NCI-H2196 treated with DMSO at 0.1 percent for 48 hours (cell line): ENCODE data around the gene GRHL1.
"Not testable (repeated sequence)": the region's sequence is repeated elsewhere in the genome, so short reads cannot be mapped to it uniquely, and the experiment has no call there.

Experiments
- DNase-seq: peaks from one replicate; lab custom pipeline; 2025; ENCODE audit not compliant: unreplicated experiment; lab: John Stamatoyannopoulos, UW

Gene GRHL1

GRCh38 chr2:9951522-9952285 lies at the start of gene GRHL1:
TSS of gene GRHL1 (plus strand) at chr2:9951693. CDS start at chr2:9951834, 141 bp downstream.
- DNase-seq = peak; percentile 77

- no peak for DNase-seq
Measured at GRCh38 chr2:9905413-9905812, 46.1 kb upstream of the GRHL1 start.

DNA sequence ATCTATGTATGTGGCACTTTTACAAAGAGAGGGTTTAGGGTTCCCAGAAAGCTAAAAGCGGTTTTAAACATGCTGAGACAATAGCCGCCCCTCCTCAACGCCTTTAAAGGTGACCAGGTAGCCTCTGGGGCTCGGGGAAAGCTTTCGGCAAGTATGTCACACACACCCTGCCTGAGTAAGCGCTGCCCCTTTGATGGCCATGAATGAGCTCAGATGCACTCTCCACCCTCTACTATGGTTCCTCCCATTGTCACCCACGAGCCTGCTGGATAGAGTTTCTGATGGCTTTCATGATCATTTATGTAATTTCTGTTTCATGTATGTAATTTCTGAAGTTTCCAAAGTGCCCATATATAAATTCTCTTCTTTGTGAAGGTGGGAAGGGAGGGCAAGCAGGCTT lies 44.1 kb upstream of the GRHL1 start:
- DNase-seq = no peak

- DNase-seq = no peak
Measured at GRCh38 chr2:9908639-9909038, 42.9 kb upstream of the GRHL1 start.

DNA sequence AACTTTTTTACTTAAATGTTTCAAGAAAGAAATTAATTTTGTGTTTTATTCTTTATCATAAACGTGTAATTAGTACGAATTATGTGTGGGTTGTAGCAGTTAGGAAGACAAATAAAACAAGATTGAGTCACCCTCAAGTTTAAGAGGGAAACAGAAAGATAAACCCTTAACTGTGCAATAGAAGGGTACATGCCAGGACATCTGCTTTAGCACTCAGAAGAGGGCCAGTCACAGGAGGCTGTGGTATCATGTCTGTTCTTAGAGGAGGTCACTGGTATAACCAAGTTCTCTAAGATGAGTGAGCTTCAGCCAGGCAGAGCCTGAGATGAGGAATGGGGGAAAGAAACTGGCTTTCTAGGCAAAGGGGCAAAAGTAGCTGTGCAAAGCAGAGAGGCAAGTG lies 42.4 kb upstream of the GRHL1 start:
- DNase-seq = no peak

GRCh38 chr2:9910699-9911098 lies 40.8 kb upstream of the GRHL1 start:
- no peak for DNase-seq

DNA sequence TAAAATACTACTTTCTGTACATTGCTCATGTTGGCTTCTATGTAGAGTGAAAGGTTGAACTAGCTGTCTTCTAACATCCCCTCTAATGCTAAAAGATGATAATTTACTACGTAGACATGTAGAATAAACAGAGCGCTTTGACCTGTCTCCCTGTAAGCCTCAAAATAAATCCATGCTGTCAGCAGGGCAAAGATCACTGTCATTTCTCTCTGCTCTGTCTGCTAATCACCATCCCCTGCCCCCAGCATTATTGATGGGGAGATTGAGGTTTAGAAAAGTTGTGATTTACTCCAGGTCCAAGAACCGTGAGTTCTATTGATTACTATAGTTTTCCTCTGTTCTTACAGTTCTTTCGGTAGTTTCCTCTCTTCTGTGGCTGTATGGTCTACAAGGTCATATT lies 39.0 kb upstream of the GRHL1 start:
- no peak for DNase-seq

DNA sequence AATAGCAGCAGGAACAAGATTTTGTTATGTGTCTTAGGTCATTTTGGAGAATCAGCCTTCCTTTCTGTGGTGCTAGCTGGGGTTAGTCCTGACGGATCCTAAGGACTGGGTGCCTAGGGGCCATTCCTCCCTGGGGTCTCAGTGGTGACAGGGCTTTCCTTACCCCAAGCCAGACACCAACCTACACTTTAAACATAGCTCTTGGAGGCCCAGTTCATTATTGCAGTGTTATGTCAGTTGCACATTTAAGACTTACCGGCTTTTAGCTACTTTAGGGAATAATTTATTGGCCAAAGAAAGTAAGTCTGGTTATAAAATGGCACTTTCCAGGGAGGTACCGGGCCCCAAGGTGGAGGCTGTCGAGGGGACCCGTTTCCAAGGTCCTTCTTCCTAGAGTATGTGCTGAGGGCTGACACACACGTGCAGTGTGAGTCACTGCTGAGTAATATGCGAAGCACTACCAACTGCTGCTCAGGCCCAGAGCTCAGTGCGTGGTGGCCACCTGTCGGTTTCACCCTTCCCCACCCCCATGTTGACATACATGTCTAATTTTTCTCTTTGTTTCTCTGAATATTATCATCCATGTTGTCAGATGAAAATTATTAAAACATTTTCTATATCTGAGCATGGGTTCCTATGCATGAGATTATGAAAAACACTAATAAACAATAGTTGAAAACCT lies 37.0 kb upstream of the GRHL1 start:
- no peak for DNase-seq

- DNase-seq = no peak
Measured at GRCh38 chr2:9918275-9918674, 33.2 kb upstream of the GRHL1 start.

- no peak for DNase-seq
Measured at GRCh38 chr2:9919512-9919911, 32.0 kb upstream of the GRHL1 start.

- not testable (repeated sequence) for DNase-seq
Measured at GRCh38 chr2:9927020-9927419, 24.5 kb upstream of the GRHL1 start.

DNA sequence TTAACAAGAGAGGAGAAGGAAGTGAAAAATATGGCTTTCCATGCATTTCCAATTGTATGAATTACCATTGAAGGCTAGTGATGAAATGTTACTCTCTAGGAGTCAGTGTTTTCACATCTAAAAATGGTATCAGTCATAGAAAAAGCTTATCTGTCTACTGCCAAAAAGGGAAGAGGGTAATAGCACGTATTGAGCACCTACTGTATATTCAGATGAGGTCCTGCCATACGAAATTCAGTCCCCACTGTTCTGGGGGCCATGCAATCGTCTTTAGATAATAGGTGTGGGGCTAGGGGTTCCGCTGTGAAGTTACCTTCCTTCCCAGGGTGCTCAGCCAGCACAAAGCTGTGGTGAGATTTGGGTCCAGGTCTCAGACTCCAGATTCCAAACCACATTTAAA lies 14.2 kb upstream of the GRHL1 start:
- no peak for DNase-seq

GRCh38 chr2:9937968-9938367 lies 13.5 kb upstream of the GRHL1 start:
- DNase-seq = no peak

DNA sequence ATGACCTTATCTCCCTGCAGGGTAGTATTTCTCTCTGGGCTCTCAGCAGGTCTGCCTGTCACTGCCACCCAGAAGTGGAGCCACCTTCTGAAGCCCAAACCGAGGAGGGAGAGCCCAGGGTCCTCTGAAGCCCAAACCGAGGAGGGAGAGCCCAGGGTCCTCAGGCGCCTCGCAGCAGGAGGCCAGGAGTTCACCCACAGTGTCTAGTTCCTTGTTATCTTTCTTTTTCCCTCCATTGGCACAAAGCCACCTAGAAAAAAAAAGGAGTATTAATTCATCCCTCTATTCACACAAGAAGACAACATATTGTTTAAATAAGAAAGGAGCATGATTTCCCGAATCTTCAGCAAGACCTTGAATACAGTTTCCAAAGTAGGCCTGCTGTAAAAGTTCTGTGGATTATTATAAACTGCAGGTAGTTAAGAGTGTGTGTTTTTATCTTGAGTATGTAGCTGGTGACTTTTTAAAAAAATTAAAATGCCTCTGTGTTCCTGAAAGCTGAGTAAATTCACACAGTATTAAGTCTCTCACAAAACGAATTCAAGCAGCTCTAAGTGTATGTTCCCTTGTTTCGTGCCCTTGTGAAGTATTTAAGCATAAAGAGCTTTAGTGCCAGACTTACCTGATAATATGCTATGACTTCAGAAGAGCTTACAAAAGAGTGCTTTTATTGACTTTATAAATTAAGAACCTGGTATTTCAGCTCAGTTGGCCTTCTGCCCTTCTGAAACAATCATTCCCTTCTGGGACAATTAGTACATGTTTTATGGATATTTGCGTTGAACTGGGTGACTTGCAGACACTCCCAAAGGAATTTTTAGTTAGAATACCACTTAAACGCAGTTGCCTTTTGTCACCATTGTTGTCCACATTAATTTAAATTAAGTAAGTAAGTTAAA lies 11.7 kb upstream of the GRHL1 start:
- no peak for DNase-seq

DNA sequence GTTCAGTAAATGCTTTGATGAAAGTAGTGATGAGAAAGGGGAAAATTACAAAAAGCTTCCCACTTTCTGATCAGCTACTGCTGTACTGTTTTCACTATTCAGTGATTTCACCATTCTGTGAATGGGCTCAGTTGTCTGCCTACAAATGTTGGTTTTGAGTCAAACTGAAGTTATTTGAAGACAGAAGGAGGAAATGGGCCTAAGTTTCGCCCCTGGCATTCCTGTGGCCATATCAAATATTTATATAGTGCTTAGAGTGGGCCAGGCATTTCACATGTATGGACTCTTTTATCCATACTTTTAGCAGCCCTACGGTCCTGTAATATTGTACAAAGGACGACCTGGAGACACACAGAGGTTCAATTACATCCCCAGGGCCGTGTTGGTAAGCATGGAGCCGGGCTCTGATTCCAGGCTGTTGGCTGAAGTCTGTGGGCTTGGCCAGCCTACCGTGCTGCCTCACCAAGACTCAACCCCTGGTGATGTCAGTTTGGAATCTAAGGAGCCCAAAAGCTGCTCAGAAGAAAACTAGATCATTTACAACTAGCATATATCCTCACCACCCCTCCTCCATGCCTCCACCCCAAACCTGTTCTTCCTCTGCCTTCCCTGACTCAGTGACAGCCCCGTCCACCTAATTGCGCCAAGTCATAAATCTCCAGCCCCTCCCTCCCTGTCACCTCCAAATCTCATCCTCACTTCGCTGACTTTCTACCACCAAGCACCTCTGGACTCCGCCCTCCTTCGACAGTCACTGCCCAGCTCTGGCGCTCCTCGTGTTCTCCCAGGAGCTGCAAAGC lies 10.1 kb upstream of the GRHL1 start:
- no peak for DNase-seq

- DNase-seq = no peak
Measured at GRCh38 chr2:9941996-9942390, 9.5 kb upstream of the GRHL1 start.

DNA sequence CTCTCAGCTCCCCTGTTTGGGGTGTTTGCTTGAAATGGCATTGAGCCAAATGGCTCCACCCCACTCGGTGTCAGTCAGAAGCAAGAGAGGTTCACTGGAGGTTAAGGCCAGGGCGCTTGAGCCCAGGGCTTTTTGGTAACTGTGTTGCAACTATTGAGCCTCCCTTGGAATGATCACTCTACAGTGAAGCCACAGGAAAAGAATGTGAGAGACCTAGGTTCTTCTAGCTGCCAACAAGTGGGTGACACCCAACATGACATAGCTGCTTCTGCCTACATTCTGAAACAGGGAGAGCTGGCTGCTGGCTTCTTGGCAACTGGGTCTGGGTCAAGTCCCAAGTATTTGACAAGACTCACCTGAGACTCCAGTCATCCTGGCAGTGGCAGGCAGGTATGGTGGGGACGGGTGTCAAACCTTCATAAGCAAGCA lies 7.1 kb upstream of the GRHL1 start:
- DNase-seq = no peak

DNA sequence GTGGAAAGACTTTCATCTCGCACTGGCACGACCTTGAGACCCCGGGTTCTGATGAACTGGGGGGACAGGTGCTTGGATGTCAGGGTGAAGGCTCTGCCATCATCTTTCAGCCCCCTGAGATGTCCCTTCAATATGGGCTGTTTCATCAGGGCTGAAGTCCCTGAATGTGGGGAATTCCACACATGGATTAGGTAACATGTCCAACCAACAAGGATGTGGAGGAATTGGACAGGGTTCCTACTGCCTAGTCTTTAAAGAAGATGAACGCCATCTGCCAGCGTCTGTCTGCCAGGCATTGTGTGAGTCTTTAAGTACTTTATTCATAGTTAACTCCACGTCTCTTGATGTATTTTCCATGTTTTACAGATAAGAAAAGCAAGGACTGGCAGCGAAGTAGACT lies 5.9 kb upstream of the GRHL1 start:
- no peak for DNase-seq

GRCh38 chr2:9946076-9946475 lies 5.4 kb upstream of the GRHL1 start:
- DNase-seq = no peak

DNA sequence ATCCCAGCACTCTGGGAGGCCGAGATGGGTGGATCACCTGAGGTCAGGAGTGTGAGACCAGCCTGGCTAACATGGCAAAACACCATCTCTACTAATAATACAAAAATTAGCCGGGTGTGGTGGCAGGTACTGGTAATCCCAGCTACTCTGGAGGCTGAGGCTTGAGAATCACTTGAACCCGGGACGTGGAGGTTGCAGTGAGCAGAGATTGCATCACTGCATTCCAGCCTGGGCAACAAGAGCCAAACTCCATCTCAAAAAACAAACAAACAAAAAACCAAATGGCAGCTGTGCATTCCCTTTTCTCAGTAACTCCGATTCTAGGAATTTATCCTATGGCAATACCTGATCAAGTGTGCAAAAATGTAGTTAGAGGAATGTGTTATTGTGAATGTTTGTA lies 4.7 kb upstream of the GRHL1 start:
- no peak for DNase-seq

DNA sequence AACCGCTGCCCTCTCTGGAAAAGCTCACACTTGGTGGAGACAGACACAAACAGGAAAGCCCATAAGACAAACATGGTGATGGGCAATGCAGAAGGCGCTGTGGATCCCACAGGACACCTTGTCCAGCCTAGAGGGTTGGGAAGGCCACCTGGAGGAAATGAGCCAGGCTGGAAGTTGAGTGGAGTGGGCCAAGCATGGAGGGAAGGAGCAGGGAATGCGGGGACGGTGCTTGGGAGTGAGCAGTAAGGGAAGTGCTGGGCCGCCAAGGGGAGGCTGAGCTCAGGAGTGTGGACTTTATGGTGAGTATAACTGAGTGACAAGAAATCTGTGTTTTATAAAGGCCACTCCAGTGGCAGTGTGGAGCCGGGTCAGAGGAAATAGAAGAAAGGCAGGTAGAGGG lies 2.8 kb upstream of the GRHL1 start:
- DNase-seq = no peak
